ENCODE measurements around the gene RFC3. TPM values are rescaled to one million over a fixed set of nuclear protein-coding genes. Genes with fewer than 3 reads are reported as not detected.

The RFC3 gene
- total and polyA plus RNA-seq, 9 of the 15 experiments (the other 6 are each of a cell fraction or from before 2014, with no cell fraction given): 31.3 to 94.0 (median 54.0) TPM

- H3K36me3 ChIP-seq (ENCODE audit: control insufficient read depth, insufficient read depth, low read length): no peaks in the 10 kb centered on the region
- ATAC-seq (no peak), FAIRE-seq (no peak), DNase-seq (ENCODE audit: extremely low read depth in 1 of 4, low spot score in 3 of 4) (no peak)
- ChIA-PET POLR2A (interaction anchor here (1.1 kb wide), 1 partner anchor 44 kb away, joined by 4 read pairs; the partner anchor contains the start of gene RFC3), CTCF (ENCODE audit: low intra/inter-chr PET ratio) (no interaction called here)
- no peaks in the 10 kb centered on the region for H4K20me1 ChIP-seq (replicated peaks; ENCODE audit: control insufficient read depth, insufficient read depth, low read length)
- no peaks in the 10 kb centered on the region for H3K9me3 ChIP-seq (replicated peaks; ENCODE audit: control insufficient read depth, insufficient read depth, low read depth, low read length)
- no TSS peak for BruUV-seq (replicated peaks)
- H3K79me2 ChIP-seq (ENCODE audit: control insufficient read depth, insufficient read depth, low read length): no peaks in the 10 kb centered on the region
- in situ Hi-C loops (cut with MboI): no loop called here
- no peak overlapping the region for H3K9ac ChIP-seq (ENCODE audit: insufficient read depth in 1 of 2, low read depth in 2 of 2, low read length in 2 of 2)
- no peak overlapping the region for H3K27ac ChIP-seq (ENCODE audit: extremely low read depth, low read depth, low read length)
- no peak overlapping the region for H2AFZ ChIP-seq (ENCODE audit: low read depth, low read length)
- TF ChIP-seq STAT6 (CRISPR knock-in tag; IDR thresholded peaks at IDR 0.05) (no peak), HNRNPL (IDR thresholded peaks at IDR 0.05; ENCODE audit: low read depth, low read length) (no peak), NFIC (IDR thresholded peaks at IDR 0.05) (0 out of 2 replicates have a peak, but pooled peaks have one; percentile 19), ZNF263 (CRISPR knock-in tag; IDR thresholded peaks at IDR 0.05; ENCODE audit: borderline replicate concordance) (no peak), XRCC4 (IDR thresholded peaks at IDR 0.05; ENCODE audit: extremely low read depth, insufficient read depth, insufficient read length) (no peak), SNRNP70 (optimal IDR thresholded peaks at IDR 0.05; ENCODE audit: low read depth, low read length) (no peak)
- H3K4me2 ChIP-seq (ENCODE audit: insufficient read depth, low read length): no peak overlapping the region
- H3K4me3 ChIP-seq: no peak overlapping the region
- intact Hi-C loops (cut with micrococcal nuclease): no loop called here
- no peaks in the 10 kb centered on the region for H3K9me1 ChIP-seq (ENCODE audit: control insufficient read depth, insufficient read depth, low read length)
- no peaks in the 10 kb centered on the region for H3K4me1 ChIP-seq (replicated peaks in 1 of 2; ENCODE audit: control insufficient read depth in 2 of 2, insufficient read depth in 2 of 2, low read length in 2 of 2)
- no peaks in the 10 kb centered on the region for H3K27me3 ChIP-seq (ENCODE audit: control insufficient read depth in 2 of 2, insufficient read depth in 2 of 2, low read length in 2 of 2)
- WGBS (ENCODE audit: insufficient coverage, low coverage, missing lambda C conversion rate): 81% methylated on average over 5 of the region's 5 CpGs
Observed at GRCh38 chr13:33862016-33862415, 44.1 kb downstream of the RFC3 start.
